ENCODE data around the gene STK38. TPM values are rescaled to one million over a fixed set of nuclear protein-coding genes. Genes with fewer than 3 reads are reported as not detected.
A peak's percentile ranks its signal among the peaks of the same experiment; 100 is the strongest.

STK38 gene
- total and polyA plus RNA-seq, 2 of the 13 experiments (the other 11 are each of a cell fraction or from before 2014, with no cell fraction given) = 10.3 to 20.7 TPM

GRCh38 chr6:36546920-36547645, at the start of gene STK38 (continued):
- peak; percentile 22 for TF ChIP-seq ZEB1 (IDR thresholded peaks at IDR 0.05; ENCODE audit: insufficient replicate concordance, low read depth)
- no peak for TF ChIP-seq ZNF576 (CRISPR knock-in tag; IDR thresholded peaks at IDR 0.05)
- TF ChIP-seq KAT2B (IDR thresholded peaks at IDR 0.05; ENCODE audit: borderline replicate concordance, low read depth, low read length) = no peak
- TF ChIP-seq SIN3A (IDR thresholded peaks at IDR 0.05; ENCODE audit: borderline replicate concordance, low read depth, low read length) = peak; percentile 29; the same call in 1 of the 2 replicates
- peak; percentile 71; the same call in 1 of the 2 replicates for TF ChIP-seq THAP9 (CRISPR knock-in tag; IDR thresholded peaks at IDR 0.05; ENCODE audit: borderline replicate concordance)
- no peak for TF ChIP-seq ZNF652 (CRISPR knock-in tag; IDR thresholded peaks at IDR 0.05; ENCODE audit: borderline replicate concordance, low read depth)
- TF ChIP-seq ZNF34 (CRISPR knock-in tag; IDR thresholded peaks at IDR 0.05; ENCODE audit: borderline replicate concordance) = peak; percentile 83; the same call in 1 of the 2 replicates

GRCh38 chr6:36596356-36596755, 49.1 kb upstream of the STK38 start:
- Histone ChIP-seq H2AFZ (ENCODE audit: low read length) (no peak overlapping the region), H3K79me2 (ENCODE audit: insufficient read depth, low read length) (peaks cover 72% of the 10 kb centered on the region), H4K20me1 (ENCODE audit: insufficient read depth, low read length) (peaks cover 69% of the 10 kb centered on the region), H3K9me3 (ENCODE audit: low read length) (no peaks in the 10 kb centered on the region), H3K27ac (ENCODE audit: extremely low read length, insufficient read depth, low read length) (peak overlapping the region; percentile 26), H3K4me2 (ENCODE audit: low read depth, low read length) (peak overlapping the region; percentile 93), H3K4me3 (replicated peaks in 1 of 3; ENCODE audit: insufficient read depth in 1 of 3, low read depth in 2 of 3, low read length in 3 of 3) (peak overlapping the region; percentile 87 to 97 (median 92)), H3K4me1 (ENCODE audit: insufficient read depth, low read length) (peaks cover 62% of the 10 kb centered on the region), H3K27me3 (ENCODE audit: control insufficient read depth in 1 of 2, insufficient read depth in 2 of 2, low read length in 2 of 2) (no peaks in the 10 kb centered on the region; a peak in 1 of 5 replicates), H3K9ac (ENCODE audit: insufficient read depth, low read depth, low read length) (peak overlapping the region; percentile 98), H3K36me3 (replicated peaks in 1 of 2; ENCODE audit: control insufficient read depth in 1 of 2, insufficient read depth in 2 of 2, low read length in 2 of 2) (peaks cover 21 to 52% of the 10 kb centered on the region in 2 experiments)
- ChIA-PET CTCF (ENCODE audit: low intra/inter-chr PET ratio, low total read pairs) (no interaction called here), POLR2A (interaction anchor here (0.6 to 6.8 kb wide), 9 partner anchors 12 to 180 kb away, joined by 3 to 142 read pairs (median 3); partner anchors contain the start of gene CDKN1A)
- intact Hi-C loops (cut with micrococcal nuclease; ENCODE audit: unreplicated experiment) (no loop called here), in situ Hi-C loops (cut with HindIII; ENCODE audit: extremely low pct_ligation_motif_present, low pct_unique_long_range_greater_than_20kb) (loop anchor here (5.0 kb wide), 1 partner anchor 154 kb away; the partner anchor contains the start of genes KCTD20 and PXT1)
- TF ChIP-seq POLR2AphosphoS2 (IDR thresholded peaks at IDR 0.05; ENCODE audit: low read depth, low read length) = 0 out of 2 replicates have a peak, but pooled peaks have one; percentile 73
- no peak for TF ChIP-seq ZNF720 (CRISPR knock-in tag; IDR thresholded peaks at IDR 0.05)
- 5% methylated on average over 5 of the region's 5 CpGs for whole genome bisulfite sequencing (ENCODE audit: low lambda C conversion rate)
- BruUV-seq (replicated peaks) = no TSS peak
- no peak for DNase-seq (ENCODE audit: low spot score)
- no peak for ATAC-seq
- no peak for FAIRE-seq
